ENCODE results near the gene UGT3A2.

UGT3A2 gene

GRCh38 chr5:36001032-36001431, 65.7 kb downstream of the UGT3A2 start:
- no peak for DNase-seq

GRCh38 chr5:35999547-35999946, 67.1 kb downstream of the UGT3A2 start:
- no peak for DNase-seq

DNA sequence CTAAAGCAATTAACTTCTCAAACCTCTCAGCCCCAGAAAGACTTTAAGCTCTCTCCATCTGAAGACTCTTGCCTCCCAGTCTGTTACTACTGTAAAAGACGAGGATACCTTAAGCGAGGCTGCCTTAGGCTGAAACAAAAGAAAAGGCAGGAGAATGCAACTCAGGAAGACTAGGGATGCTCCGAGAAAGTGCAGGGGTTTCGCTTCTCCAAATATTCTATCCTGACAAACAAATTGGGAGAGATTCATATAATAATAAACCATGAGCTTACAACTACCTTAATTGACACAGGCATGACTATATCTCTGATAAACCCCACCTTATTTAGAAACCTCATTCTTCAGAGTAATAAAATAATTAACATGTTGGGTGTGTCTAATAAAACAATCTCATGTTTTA, 70.6 kb downstream of the UGT3A2 start:
- DNase-seq, result no peak

DNA sequence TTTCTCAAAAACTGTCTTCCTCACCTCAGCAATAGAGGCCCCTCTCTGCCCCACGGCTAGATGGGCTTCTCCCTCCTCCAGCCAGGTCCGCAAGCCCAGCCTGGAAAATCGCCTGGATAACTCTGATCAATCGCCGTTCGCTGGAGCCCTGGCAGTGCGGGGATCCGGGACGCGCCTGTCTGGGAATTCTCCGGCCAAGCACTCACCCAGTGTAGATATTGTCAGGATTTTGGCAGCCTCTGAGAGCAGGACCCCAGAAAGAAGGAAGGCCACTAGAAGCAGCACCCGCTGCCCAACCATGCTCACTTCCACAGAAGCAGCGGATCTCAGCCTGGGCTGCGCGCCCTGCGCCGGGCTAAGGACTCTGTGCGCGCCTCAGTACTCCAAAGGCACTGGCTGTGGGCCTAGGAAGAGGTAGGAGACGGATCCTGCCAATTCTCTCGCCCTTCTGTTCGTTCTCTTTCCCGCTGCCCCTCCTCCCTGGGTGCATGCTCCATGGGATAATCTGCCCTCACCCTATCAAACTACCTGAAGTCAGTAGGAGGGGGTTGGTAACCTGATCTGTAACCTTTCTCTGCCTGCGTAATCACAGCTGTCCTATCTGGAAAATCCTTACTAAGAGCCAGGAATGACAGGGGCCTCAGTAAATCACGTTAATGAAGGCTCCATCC, 75.6 kb downstream of the UGT3A2 start, which contains the start of gene UGT3A1:
Gene UGT3A1 (minus strand): TSS at position 450 of the 671 bp plus-strand sequence. CDS start 150 bp downstream, at position 300.
- peak; percentile 38 for DNase-seq

DNA sequence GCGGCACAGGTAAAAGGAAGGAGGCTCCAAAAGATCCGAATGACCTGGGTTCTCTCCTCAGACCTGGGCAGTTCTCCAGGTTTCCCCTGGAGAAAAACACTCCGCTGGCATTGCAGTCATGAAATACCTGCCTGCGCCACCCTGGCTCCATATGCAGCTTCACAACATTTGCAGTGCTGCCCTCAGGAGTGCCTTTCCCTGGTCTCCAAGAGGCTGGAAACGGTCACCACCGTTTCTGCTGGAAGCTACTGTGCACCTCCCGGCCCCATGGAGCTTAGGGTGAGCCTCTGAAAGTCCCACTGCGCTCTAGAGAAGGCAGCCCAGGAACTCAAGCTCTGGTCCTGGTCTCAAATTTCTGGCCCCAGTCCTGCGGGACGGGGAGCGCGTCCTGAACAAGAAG, 76.2 kb downstream of the UGT3A2 start:
- peak; percentile 14 for DNase-seq

DNA sequence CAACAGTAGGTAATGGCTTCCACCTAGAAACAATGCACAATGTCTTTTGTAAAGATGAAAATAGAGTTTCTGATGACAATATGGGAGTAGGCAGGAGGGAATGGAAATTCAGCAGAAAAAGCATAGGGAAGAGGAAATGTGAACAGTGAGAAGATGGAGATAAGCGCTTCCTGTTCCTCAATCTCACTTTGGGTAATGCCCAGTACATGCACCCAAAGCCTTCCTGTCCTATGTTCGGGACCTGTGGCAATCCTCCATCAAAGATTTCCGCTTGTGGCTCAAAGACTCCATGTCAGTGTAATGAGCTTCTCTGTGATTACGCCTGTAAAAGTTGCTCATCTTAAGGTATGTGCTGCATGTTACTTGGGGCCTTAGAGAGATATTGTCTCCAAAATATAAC, 78.2 kb downstream of the UGT3A2 start:
- no peak for DNase-seq

GRCh38 chr5:35987776-35988175, 78.9 kb downstream of the UGT3A2 start:
- no peak for DNase-seq

Data from DMS79 treated with DMSO at 0.1 percent for 48 hours (cell line).